NT2/D1 (cell line): ENCODE results near the gene PRKN.

ENCODE experiments used
- SUZ12 ChIP-seq: IDR thresholded peaks from 2 replicates; pipeline ENCODE4 v1.6.1; 2011; ENCODE audit not compliant: insufficient read length, insufficient read depth; ENCODE audit errors: extremely low read depth
- YY1 ChIP-seq: IDR thresholded peaks from 2 replicates; pipeline ENCODE4 v1.6.1; 2011; ENCODE audit not compliant: insufficient read length, insufficient read depth
- ZNF274 ChIP-seq: IDR thresholded peaks from 2 replicates; pipeline ENCODE4 v1.6.1; 2011; ENCODE audit warnings: mild to moderate bottlenecking, low read depth, low read length

- no peak for TF ChIP-seq SUZ12
- no peak for TF ChIP-seq YY1
- no peak for TF ChIP-seq ZNF274
Measured at GRCh38 chr6:162150295-162150694, 577.3 kb downstream of the PRKN start.
